WTC11 (cell line): Measurements from ENCODE around the gene EDN3. TPM values are rescaled to one million over a fixed set of nuclear protein-coding genes. Genes with fewer than 3 reads are reported as not detected.

ENCODE experiments used
- ATAC-seq: fragments of 200-7000 bp; cut with Tn5 transposase; 2 replicates; pipeline ENCODE4 v1.10.0; 2021; ENCODE audit warnings: mild to moderate bottlenecking, moderate library complexity
- CTCF ChIA-PET: fragments of 300-600 bp; sonication (Branson Sonifier 250); formaldehyde crosslinking; loops from one replicate; lab custom pipeline; 2021; ENCODE audit warnings: antibody characterized with exemption; lab: Charles Lee
- POLR2A ChIA-PET: fragments of 350-600 bp; sonication (Branson Sonifier 250); formaldehyde crosslinking; loops from one replicate; lab custom pipeline; 2021; ENCODE audit warnings: antibody characterized with exemption; lab: Charles Lee
- DNase-seq: peaks from one replicate; pipeline ENCODE4 v3.0.0; 2021; ENCODE audit warnings: low spot score
- H3K27ac Mint-ChIP-seq: 2 replicates; pipeline ENCODE4 v1.8.0; 2021; ENCODE audit warnings: mixed read lengths
- H3K27me3 Mint-ChIP-seq: 2 replicates; pipeline ENCODE4 v1.8.0; 2021; ENCODE audit warnings: low read depth, mild to moderate bottlenecking, moderate library complexity, mixed read lengths
- H3K36me3 Mint-ChIP-seq: 2 replicates; pipeline ENCODE4 v1.8.0; 2021; ENCODE audit warnings: mixed read lengths
- H3K4me1 Mint-ChIP-seq: 2 replicates; pipeline ENCODE4 v1.8.0; 2022; ENCODE audit warnings: mixed read lengths
- H3K4me3 Mint-ChIP-seq: 2 replicates; pipeline ENCODE4 v1.8.0; 2021; ENCODE audit warnings: mild to moderate bottlenecking, moderate library complexity, mixed read lengths
- H3K9me3 Mint-ChIP-seq: 2 replicates; pipeline ENCODE4 v1.8.0; 2021; ENCODE audit warnings: mixed read lengths
- ARID4B ChIP-seq: sonication (generic); formaldehyde crosslinking; IDR thresholded peaks from 2 replicates; pipeline ENCODE4 v1.8.0; 2023; ENCODE audit warnings: missing genetic modification reagents, mild to moderate bottlenecking, borderline replicate concordance
- ATF3 ChIP-seq: sonication (generic); formaldehyde crosslinking; conservative IDR thresholded peaks from 2 replicates; pipeline ENCODE4 v1.8.1; 2022; ENCODE audit warnings: mild to moderate bottlenecking, missing genetic modification reagents
- CREM ChIP-seq: sonication (generic); formaldehyde crosslinking; IDR thresholded peaks from 2 replicates; pipeline ENCODE4 v1.8.1; 2022; ENCODE audit warnings: mild to moderate bottlenecking, missing genetic modification reagents, moderate library complexity
- CTCF ChIP-seq: fragments of 200-600 bp; IDR thresholded peaks from 2 replicates; pipeline ENCODE4 v1.8.0; 2022; ENCODE audit warnings: antibody characterized with exemption
- FOXJ3 ChIP-seq: sonication (generic); formaldehyde crosslinking; IDR thresholded peaks from 2 replicates; pipeline ENCODE4 v1.9.0; 2021; ENCODE audit warnings: missing genetic modification reagents, mild to moderate bottlenecking, borderline replicate concordance
- GABPB1 ChIP-seq: sonication (generic); formaldehyde crosslinking; IDR thresholded peaks from 2 replicates; pipeline ENCODE4 v1.8.1; 2023; ENCODE audit warnings: mild to moderate bottlenecking, missing genetic modification reagents
- GTF2I ChIP-seq: fragments of 250-450 bp; sonication (Bioruptor Pico); conservative IDR thresholded peaks from 2 replicates; pipeline ENCODE4 v1.4.0; 2021; ENCODE audit warnings: mild to moderate bottlenecking
- MAX ChIP-seq: sonication (generic); formaldehyde crosslinking; IDR thresholded peaks from 2 replicates; pipeline ENCODE4 v1.8.0; 2022; ENCODE audit warnings: mild to moderate bottlenecking, missing genetic modification reagents
- MLX ChIP-seq: sonication (generic); formaldehyde crosslinking; IDR thresholded peaks from 2 replicates; pipeline ENCODE4 v1.8.1; 2023; ENCODE audit warnings: mild to moderate bottlenecking, missing genetic modification reagents, moderate library complexity
- RELA ChIP-seq: sonication (generic); formaldehyde crosslinking; IDR thresholded peaks from 2 replicates; pipeline ENCODE4 v1.8.1; 2022; ENCODE audit warnings: missing genetic modification reagents, mild to moderate bottlenecking, borderline replicate concordance
- ZBTB21 ChIP-seq: sonication (generic); formaldehyde crosslinking; IDR thresholded peaks from 2 replicates; pipeline ENCODE4 v1.8.1; 2023; ENCODE audit warnings: mild to moderate bottlenecking, missing genetic modification reagents, borderline replicate concordance
- total RNA-seq: library from RNA; stranded (reverse); gene quantifications from 3 replicates; pipeline ENCODE4 v1.2.3, GENCODE V29; 2021
- TF ChIP-seq, protein P1 (sequence below): sonication (generic); formaldehyde crosslinking; IDR thresholded peaks from 2 replicates; pipeline ENCODE4 v1.8.0; 2022; ENCODE audit warnings: mild to moderate bottlenecking, missing genetic modification reagents
- TF ChIP-seq, protein P2 (sequence below): fragments of 250-450 bp; sonication (Bioruptor Pico); IDR thresholded peaks from 2 replicates; pipeline ENCODE4 v1.9.0; 2021; ENCODE audit warnings: mild to moderate bottlenecking, borderline replicate concordance

The EDN3 gene
- total RNA-seq, 1 experiment from 2014 or later = 0.13 TPM

DNA sequence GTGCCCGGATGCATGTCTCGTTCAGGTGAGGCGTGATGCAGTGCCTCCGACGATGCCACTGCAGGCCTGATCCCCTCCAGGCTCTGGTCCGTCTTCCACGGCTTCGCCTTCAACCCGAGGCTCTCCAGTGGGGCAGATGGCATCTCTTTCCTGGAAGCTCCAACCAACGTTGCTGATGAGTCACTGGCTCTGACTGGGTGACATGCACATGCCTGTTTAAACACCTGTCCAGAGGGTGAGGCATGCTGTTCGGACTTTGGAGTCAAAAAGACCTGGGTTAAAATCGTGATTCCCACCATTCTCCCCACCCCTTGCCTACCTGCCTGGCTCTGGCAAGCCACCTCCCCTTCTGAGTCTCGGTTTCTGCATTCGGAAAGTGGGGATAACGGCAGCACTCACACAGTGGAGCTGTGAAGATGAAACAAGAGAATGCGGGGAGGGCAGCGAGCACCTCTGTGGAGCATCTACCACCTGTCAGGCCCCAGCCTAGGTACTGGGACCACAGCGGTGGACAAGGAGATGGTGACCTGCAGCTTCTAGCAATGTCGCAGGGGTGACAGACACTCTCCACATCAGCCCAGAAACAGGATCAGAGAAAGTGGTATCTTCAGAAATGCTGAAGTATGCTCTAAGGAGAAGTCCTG, 8.5 kb upstream of the EDN3 start:
- DNase-seq (no peak), ATAC-seq (no peak)
- CTCF ChIA-PET = no interaction called here
- no peak for TF ChIP-seq RELA
- TF ChIP-seq, protein P1, sequence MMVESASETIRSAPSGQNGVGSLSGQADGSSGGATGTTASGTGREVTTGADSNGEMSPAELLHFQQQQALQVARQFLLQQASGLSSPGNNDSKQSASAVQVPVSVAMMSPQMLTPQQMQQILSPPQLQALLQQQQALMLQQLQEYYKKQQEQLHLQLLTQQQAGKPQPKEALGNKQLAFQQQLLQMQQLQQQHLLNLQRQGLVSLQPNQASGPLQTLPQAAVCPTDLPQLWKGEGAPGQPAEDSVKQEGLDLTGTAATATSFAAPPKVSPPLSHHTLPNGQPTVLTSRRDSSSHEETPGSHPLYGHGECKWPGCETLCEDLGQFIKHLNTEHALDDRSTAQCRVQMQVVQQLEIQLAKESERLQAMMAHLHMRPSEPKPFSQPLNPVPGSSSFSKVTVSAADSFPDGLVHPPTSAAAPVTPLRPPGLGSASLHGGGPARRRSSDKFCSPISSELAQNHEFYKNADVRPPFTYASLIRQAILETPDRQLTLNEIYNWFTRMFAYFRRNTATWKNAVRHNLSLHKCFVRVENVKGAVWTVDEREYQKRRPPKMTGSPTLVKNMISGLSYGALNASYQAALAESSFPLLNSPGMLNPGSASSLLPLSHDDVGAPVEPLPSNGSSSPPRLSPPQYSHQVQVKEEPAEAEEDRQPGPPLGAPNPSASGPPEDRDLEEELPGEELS (CRISPR knock-in tag) = no peak
- H3K36me3 Mint-ChIP-seq = no peaks in the 10 kb centered on the region
- peaks cover 9% of the 10 kb centered on the region for H3K4me1 Mint-ChIP-seq
- H3K4me3 Mint-ChIP-seq = no peak overlapping the region
- no peak overlapping the region for H3K27ac Mint-ChIP-seq
- POLR2A ChIA-PET = no interaction called here
- H3K27me3 Mint-ChIP-seq = peaks cover 12% of the 10 kb centered on the region
- no peaks in the 10 kb centered on the region for H3K9me3 Mint-ChIP-seq

DNA sequence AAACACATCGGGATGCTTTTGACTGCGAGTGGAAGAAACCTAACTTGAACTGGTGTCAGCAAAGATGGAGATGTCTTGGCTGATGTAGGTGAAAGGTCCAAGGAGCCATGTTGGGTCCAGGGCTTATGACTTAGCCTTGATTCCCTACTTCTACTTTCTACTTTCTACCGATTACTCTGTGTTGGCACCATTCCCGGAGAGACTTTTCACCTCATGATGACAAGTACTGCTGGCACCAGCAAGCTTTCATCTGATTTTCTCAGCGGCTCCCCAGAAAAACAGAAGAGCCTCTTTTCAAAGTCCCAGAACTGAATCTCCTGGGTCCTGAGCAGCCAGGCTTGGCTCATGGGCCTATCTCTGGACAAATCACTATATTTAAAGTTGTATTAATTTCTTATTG, 4.9 kb upstream of the EDN3 start:
- H3K4me1 Mint-ChIP-seq = peaks cover 12% of the 10 kb centered on the region
- H3K9me3 Mint-ChIP-seq = no peaks in the 10 kb centered on the region
- H3K36me3 Mint-ChIP-seq = no peaks in the 10 kb centered on the region
- ChIA-PET CTCF (no interaction called here), POLR2A (no interaction called here)
- H3K27ac Mint-ChIP-seq = no peak overlapping the region
- ATAC-seq (no peak), DNase-seq (no peak)
- no peak for TF ChIP-seq GABPB1
- TF ChIP-seq FOXJ3 (CRISPR knock-in tag) = no peak
- no peak for TF ChIP-seq ARID4B
- no peak for TF ChIP-seq MAX (CRISPR knock-in tag)
- no peak for TF ChIP-seq CTCF
- TF ChIP-seq CREM = no peak
- TF ChIP-seq GTF2I (CRISPR knock-in tag) = no peak
- no peak for TF ChIP-seq ZBTB21 (CRISPR knock-in tag)
- TF ChIP-seq, protein P2, sequence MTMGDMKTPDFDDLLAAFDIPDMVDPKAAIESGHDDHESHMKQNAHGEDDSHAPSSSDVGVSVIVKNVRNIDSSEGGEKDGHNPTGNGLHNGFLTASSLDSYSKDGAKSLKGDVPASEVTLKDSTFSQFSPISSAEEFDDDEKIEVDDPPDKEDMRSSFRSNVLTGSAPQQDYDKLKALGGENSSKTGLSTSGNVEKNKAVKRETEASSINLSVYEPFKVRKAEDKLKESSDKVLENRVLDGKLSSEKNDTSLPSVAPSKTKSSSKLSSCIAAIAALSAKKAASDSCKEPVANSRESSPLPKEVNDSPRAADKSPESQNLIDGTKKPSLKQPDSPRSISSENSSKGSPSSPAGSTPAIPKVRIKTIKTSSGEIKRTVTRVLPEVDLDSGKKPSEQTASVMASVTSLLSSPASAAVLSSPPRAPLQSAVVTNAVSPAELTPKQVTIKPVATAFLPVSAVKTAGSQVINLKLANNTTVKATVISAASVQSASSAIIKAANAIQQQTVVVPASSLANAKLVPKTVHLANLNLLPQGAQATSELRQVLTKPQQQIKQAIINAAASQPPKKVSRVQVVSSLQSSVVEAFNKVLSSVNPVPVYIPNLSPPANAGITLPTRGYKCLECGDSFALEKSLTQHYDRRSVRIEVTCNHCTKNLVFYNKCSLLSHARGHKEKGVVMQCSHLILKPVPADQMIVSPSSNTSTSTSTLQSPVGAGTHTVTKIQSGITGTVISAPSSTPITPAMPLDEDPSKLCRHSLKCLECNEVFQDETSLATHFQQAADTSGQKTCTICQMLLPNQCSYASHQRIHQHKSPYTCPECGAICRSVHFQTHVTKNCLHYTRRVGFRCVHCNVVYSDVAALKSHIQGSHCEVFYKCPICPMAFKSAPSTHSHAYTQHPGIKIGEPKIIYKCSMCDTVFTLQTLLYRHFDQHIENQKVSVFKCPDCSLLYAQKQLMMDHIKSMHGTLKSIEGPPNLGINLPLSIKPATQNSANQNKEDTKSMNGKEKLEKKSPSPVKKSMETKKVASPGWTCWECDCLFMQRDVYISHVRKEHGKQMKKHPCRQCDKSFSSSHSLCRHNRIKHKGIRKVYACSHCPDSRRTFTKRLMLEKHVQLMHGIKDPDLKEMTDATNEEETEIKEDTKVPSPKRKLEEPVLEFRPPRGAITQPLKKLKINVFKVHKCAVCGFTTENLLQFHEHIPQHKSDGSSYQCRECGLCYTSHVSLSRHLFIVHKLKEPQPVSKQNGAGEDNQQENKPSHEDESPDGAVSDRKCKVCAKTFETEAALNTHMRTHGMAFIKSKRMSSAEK (CRISPR knock-in tag) = no peak
- no peak for TF ChIP-seq ATF3
- no peak for TF ChIP-seq MLX
- no peak overlapping the region for H3K4me3 Mint-ChIP-seq
- H3K27me3 Mint-ChIP-seq = peaks cover 35% of the 10 kb centered on the region
